Frontal cortex (tissue), 4 donors: ENCODE measurements around the gene TENM4. TPM values are rescaled to one million over a fixed set of nuclear protein-coding genes. Genes with fewer than 3 reads are reported as not detected.
"Not testable (repeated sequence)": the region's sequence is repeated elsewhere in the genome, so short reads cannot be mapped to it uniquely, and the experiment has no call there.

Experiments used
- DNase-seq, 2 donors: peaks; one replicate each; pipeline ENCODE4 v3.0.0; 2012; ENCODE audit warnings: low spot score in 2 of 2
- FAIRE-seq: peaks from 2 replicates; lab custom pipeline; 2012; peaks lifted over from hg19 to GRCh38; lab: Jason Lieb, UNC
- total RNA-seq: library from RNA; depleted of rRNA; stranded (reverse); fragments of >200 nt; gene quantifications from one replicate; pipeline ENCODE4 v1.2.3, GENCODE V29; 2014
- donor health status: control.
- donor health status: control.
- donor health status: control.

Gene TENM4
- total RNA-seq, 1 donor from 2014 or later: 55.0 TPM

- FAIRE-seq (no peak), DNase-seq (no peak)
Observed at GRCh38 chr11:78914503-78914902, 526.3 kb downstream of the TENM4 start.

- DNase-seq (no peak), FAIRE-seq (no peak)
Observed at GRCh38 chr11:78912778-78913177, 528.1 kb downstream of the TENM4 start.

- DNase-seq (no peak), FAIRE-seq (no peak)
Observed at GRCh38 chr11:78910322-78910721, 530.5 kb downstream of the TENM4 start.

GRCh38 chr11:78909386-78909785 lies 531.4 kb downstream of the TENM4 start:
- no peak for FAIRE-seq
- no peak for DNase-seq

GRCh38 chr11:78907636-78908035 lies 533.2 kb downstream of the TENM4 start:
- DNase-seq: no peak
- FAIRE-seq: no peak

GRCh38 chr11:78906566-78906965 lies 534.3 kb downstream of the TENM4 start:
- FAIRE-seq (no peak), DNase-seq (no peak)

- FAIRE-seq (no peak), DNase-seq (no peak)
Observed at GRCh38 chr11:78905756-78906155, 535.1 kb downstream of the TENM4 start.

- FAIRE-seq (no peak), DNase-seq (no peak)
Observed at GRCh38 chr11:78902771-78903507, 537.9 kb downstream of the TENM4 start.

- FAIRE-seq (no peak), DNase-seq (no peak)
Observed at GRCh38 chr11:78901831-78902230, 539.0 kb downstream of the TENM4 start.

- FAIRE-seq: no peak
- no peak for DNase-seq
Observed at GRCh38 chr11:78898266-78898775, 542.5 kb downstream of the TENM4 start.

- FAIRE-seq (no peak), DNase-seq (no peak)
Observed at GRCh38 chr11:78893996-78894395, 546.8 kb downstream of the TENM4 start.

GRCh38 chr11:78889698-78890097 lies 551.1 kb downstream of the TENM4 start:
- no peak for FAIRE-seq
- DNase-seq: no peak

- FAIRE-seq (no peak), DNase-seq (no peak)
Observed at GRCh38 chr11:78886616-78887015, 554.2 kb downstream of the TENM4 start.

GRCh38 chr11:78884761-78885160 lies 556.1 kb downstream of the TENM4 start:
- FAIRE-seq (no peak), DNase-seq (no peak)

- FAIRE-seq (no peak), DNase-seq (no peak)
Observed at GRCh38 chr11:78883506-78883905, 557.3 kb downstream of the TENM4 start.

- not testable (repeated sequence) for FAIRE-seq, DNase-seq
Observed at GRCh38 chr11:78879094-78879980, 561.5 kb downstream of the TENM4 start.

GRCh38 chr11:78878631-78879030 lies 562.2 kb downstream of the TENM4 start:
- no peak for DNase-seq
- FAIRE-seq: no peak

GRCh38 chr11:78876676-78877075 lies 564.2 kb downstream of the TENM4 start:
- no peak for FAIRE-seq

GRCh38 chr11:78870655-78871054 lies 570.2 kb downstream of the TENM4 start:
- FAIRE-seq (no peak), DNase-seq (no peak)

More at GRCh38 chr11:78876676-78877075, 564.2 kb downstream of the TENM4 start:
- DNase-seq: no peak

GRCh38 chr11:78869293-78869692 lies 571.5 kb downstream of the TENM4 start:
- DNase-seq (no peak), FAIRE-seq (no peak)

GRCh38 chr11:78868563-78868962 lies 572.3 kb downstream of the TENM4 start:
- FAIRE-seq (no peak), DNase-seq (no peak)
